ENCODE data around the gene RUVBL2.
"Not testable (repeated sequence)": the region's sequence is repeated elsewhere in the genome, so short reads cannot be mapped to it uniquely, and the experiment has no call there.

DNA sequence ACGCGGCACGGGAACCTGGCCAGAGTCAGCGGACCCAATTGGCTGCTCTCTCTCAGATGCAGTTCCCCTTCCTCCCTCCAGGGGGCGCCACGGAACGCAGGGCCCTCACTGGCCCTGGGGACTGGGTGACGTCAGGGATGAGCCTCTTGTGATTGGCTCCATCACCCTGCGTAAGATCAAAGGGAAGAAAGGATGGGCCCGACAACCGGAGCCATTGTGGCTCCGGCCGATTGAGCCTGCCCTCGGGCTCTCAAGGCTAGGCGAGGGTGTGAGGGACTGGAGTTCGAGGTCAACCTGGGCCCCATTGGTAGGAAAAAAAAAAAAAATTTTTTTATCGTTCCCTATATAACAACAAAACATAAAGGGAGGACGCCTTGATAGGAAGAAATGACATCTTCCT is 43.1 kb downstream of the RUVBL2 start, which contains the start of gene CGB1:
- TF ChIP-seq, protein P1, sequence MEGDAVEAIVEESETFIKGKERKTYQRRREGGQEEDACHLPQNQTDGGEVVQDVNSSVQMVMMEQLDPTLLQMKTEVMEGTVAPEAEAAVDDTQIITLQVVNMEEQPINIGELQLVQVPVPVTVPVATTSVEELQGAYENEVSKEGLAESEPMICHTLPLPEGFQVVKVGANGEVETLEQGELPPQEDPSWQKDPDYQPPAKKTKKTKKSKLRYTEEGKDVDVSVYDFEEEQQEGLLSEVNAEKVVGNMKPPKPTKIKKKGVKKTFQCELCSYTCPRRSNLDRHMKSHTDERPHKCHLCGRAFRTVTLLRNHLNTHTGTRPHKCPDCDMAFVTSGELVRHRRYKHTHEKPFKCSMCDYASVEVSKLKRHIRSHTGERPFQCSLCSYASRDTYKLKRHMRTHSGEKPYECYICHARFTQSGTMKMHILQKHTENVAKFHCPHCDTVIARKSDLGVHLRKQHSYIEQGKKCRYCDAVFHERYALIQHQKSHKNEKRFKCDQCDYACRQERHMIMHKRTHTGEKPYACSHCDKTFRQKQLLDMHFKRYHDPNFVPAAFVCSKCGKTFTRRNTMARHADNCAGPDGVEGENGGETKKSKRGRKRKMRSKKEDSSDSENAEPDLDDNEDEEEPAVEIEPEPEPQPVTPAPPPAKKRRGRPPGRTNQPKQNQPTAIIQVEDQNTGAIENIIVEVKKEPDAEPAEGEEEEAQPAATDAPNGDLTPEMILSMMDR (IDR thresholded peaks at IDR 0.05; ENCODE audit: low read depth, low read length) = peak; percentile 59
- TF ChIP-seq EZH2phosphoT487 (IDR thresholded peaks at IDR 0.05; ENCODE audit: low read depth) = not testable (repeated sequence)
